Measurements from ENCODE around the gene TMPRSS9. TPM values are rescaled to one million over a fixed set of nuclear protein-coding genes. Genes with fewer than 3 reads are reported as not detected.

TMPRSS9 gene
- total and polyA plus RNA-seq, 2 of the 13 experiments (the other 11 are each of a cell fraction or from before 2014, with no cell fraction given) = 2.5 to 5.2 TPM

GRCh38 chr19:2415281-2415972, 55.4 kb downstream of the TMPRSS9 start:
- Histone ChIP-seq H3K4me3 (replicated peaks in 1 of 3; ENCODE audit: insufficient read depth in 1 of 3, low read depth in 2 of 3, low read length in 3 of 3) (no peak overlapping the region; a peak in 1 of 6 replicates), H2AFZ (ENCODE audit: low read length) (no peak overlapping the region), H3K27ac (ENCODE audit: extremely low read length, insufficient read depth, low read length) (peak overlapping the region; percentile 78), H3K9ac (ENCODE audit: insufficient read depth, low read depth, low read length) (peak overlapping the region; percentile 68; the same call in 1 of the 2 replicates), H3K4me2 (ENCODE audit: low read depth, low read length) (peak overlapping the region; percentile 84; the same call in 1 of the 2 replicates), H3K27me3 (ENCODE audit: control insufficient read depth in 1 of 2, insufficient read depth in 2 of 2, low read length in 2 of 2) (no peaks in the 10 kb centered on the region), H3K4me1 (ENCODE audit: insufficient read depth, low read length) (peaks cover 26% of the 10 kb centered on the region), H4K20me1 (ENCODE audit: insufficient read depth, low read length) (no peaks in the 10 kb centered on the region), H3K36me3 (replicated peaks in 1 of 2; ENCODE audit: control insufficient read depth in 1 of 2, insufficient read depth in 2 of 2, low read length in 2 of 2) (peaks cover 0 to under 1% of the 10 kb centered on the region in 2 experiments; a peak in 1 of 5 replicates), H3K9me3 (ENCODE audit: low read length) (no peaks in the 10 kb centered on the region), H3K79me2 (ENCODE audit: insufficient read depth, low read length) (peaks cover under 1% of the 10 kb centered on the region)
- DNase-seq (ENCODE audit: low spot score) (no peak), ATAC-seq (peak; percentile 13), FAIRE-seq (no peak)
- WGBS (ENCODE audit: low lambda C conversion rate) = 95% methylated on average over 17 of the region's 29 CpGs
- in situ Hi-C loops (cut with HindIII; ENCODE audit: extremely low pct_ligation_motif_present, low pct_unique_long_range_greater_than_20kb) = no loop called here
- TF ChIP-seq IKZF4 (CRISPR knock-in tag; IDR thresholded peaks at IDR 0.05; ENCODE audit: borderline replicate concordance, low read depth, not compliant biosample characterization) (peak; percentile 43), AGO1 (IDR thresholded peaks at IDR 0.05; ENCODE audit: low read depth, low read length, poor library complexity, severe bottlenecking) (peak; percentile 20), ZMYM3 (CRISPR knock-in tag; IDR thresholded peaks at IDR 0.05) (0 out of 2 replicates have a peak, but pooled peaks have one; percentile 36), RBFOX2 (IDR thresholded peaks at IDR 0.05; ENCODE audit: low read depth, low read length) (peak; percentile 54; the same call in 1 of the 2 replicates), NFRKB (IDR thresholded peaks at IDR 0.05) (no peak), TOPORS (CRISPR knock-in tag; IDR thresholded peaks at IDR 0.05) (no peak), DMTF1 (CRISPR knock-in tag; IDR thresholded peaks at IDR 0.05) (no peak), REL (CRISPR knock-in tag; conservative IDR thresholded peaks at IDR 0.05) (0 out of 2 replicates have a peak, but pooled peaks have one; percentile 7), DBP (CRISPR knock-in tag; IDR thresholded peaks at IDR 0.05; ENCODE audit: not compliant biosample characterization) (no peak), NFE2L1 (CRISPR knock-in tag; IDR thresholded peaks at IDR 0.05; ENCODE audit: borderline replicate concordance) (0 out of 2 replicates have a peak, but pooled peaks have one; percentile 30), SP1 (IDR thresholded peaks at IDR 0.05) (no peak), SP1 (CRISPR knock-in tag; IDR thresholded peaks at IDR 0.05) (no peak), ZFP36 (IDR thresholded peaks at IDR 0.05; ENCODE audit: borderline replicate concordance, low read depth, low read length, partially characterized antibody) (peak; percentile 78), ZNF761 (CRISPR knock-in tag; conservative IDR thresholded peaks at IDR 0.05) (no peak), ZNF180 (CRISPR knock-in tag; IDR thresholded peaks at IDR 0.05; ENCODE audit: borderline replicate concordance, low read depth) (no peak)
- TF ChIP-seq, protein P1, sequence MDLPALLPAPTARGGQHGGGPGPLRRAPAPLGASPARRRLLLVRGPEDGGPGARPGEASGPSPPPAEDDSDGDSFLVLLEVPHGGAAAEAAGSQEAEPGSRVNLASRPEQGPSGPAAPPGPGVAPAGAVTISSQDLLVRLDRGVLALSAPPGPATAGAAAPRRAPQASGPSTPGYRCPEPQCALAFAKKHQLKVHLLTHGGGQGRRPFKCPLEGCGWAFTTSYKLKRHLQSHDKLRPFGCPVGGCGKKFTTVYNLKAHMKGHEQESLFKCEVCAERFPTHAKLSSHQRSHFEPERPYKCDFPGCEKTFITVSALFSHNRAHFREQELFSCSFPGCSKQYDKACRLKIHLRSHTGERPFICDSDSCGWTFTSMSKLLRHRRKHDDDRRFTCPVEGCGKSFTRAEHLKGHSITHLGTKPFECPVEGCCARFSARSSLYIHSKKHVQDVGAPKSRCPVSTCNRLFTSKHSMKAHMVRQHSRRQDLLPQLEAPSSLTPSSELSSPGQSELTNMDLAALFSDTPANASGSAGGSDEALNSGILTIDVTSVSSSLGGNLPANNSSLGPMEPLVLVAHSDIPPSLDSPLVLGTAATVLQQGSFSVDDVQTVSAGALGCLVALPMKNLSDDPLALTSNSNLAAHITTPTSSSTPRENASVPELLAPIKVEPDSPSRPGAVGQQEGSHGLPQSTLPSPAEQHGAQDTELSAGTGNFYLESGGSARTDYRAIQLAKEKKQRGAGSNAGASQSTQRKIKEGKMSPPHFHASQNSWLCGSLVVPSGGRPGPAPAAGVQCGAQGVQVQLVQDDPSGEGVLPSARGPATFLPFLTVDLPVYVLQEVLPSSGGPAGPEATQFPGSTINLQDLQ (CRISPR knock-in tag; IDR thresholded peaks at IDR 0.05) = 0 out of 2 replicates have a peak, but pooled peaks have one; percentile 26
- no TSS peak for BruUV-seq (replicated peaks)
- ChIA-PET CTCF (ENCODE audit: low intra/inter-chr PET ratio, low total read pairs) (no interaction called here), POLR2A (interaction anchor here (1.0 to 9.0 kb wide), 6 partner anchors 8 to 164 kb away, joined by 3 to 92 read pairs (median 6); partner anchors contain the start of gene TIMM13)
- intact Hi-C loops (cut with micrococcal nuclease; ENCODE audit: unreplicated experiment) = no loop called here
